Heart left ventricle (tissue), 16 donors: ENCODE results near the gene ELANE. TPM values are rescaled to one million over a fixed set of nuclear protein-coding genes. Genes with fewer than 3 reads are reported as not detected.

ENCODE experiments used
- ATAC-seq, 4 donors: fragments of 200-7000 bp; cut with Tn5 transposase; one replicate each; pipeline ENCODE4 v1.9.1; 2020 to 2022; ENCODE audit warnings: moderate library complexity in 4 of 4, mild to moderate bottlenecking in 3 of 4, moderate number of reproducible peaks in 1 of 4
- DNase-seq, 5 donors: peaks; one replicate each; pipeline ENCODE4 v3.0.0-alpha.2; 2020
- H3K27ac ChIP-seq, 12 donors: fragments of 200-600 bp; sonication (generic) in 4 of 12; one replicate each; pipeline versions ENCODE4 v1.5.0 to v1.8.0; 2016 to 2022; ENCODE audit warnings: mild to moderate bottlenecking in 2 of 12
- H3K27me3 ChIP-seq, 9 donors: fragments of 200-600 bp; sonication (generic) in 2 of 9; one replicate each; pipeline versions ENCODE4 v1.5.1 to v1.8.0; 2016 to 2022; ENCODE audit warnings: mild to moderate bottlenecking in 3 of 9
- H3K36me3 ChIP-seq, 9 donors: fragments of 200-600 bp; sonication (generic) in 2 of 9; one replicate each; pipeline versions ENCODE4 v1.5.0 to v1.8.0; 2018 to 2022; ENCODE audit warnings: mild to moderate bottlenecking in 2 of 9
- H3K4me1 ChIP-seq, 12 donors: fragments of 200-600 bp; sonication (generic) in 4 of 12; one replicate each; pipeline versions ENCODE4 v1.5.0 to v1.8.0; 2016 to 2022; ENCODE audit warnings: mild to moderate bottlenecking in 3 of 12
- H3K4me3 ChIP-seq, 12 donors: fragments of 200-600 bp; sonication (generic) in 4 of 12; one replicate each; pipeline versions ENCODE4 v1.5.0 to v1.8.0; 2017 to 2022; ENCODE audit warnings: mild to moderate bottlenecking in 9 of 12, moderate library complexity in 4 of 12
- H3K9me3 ChIP-seq, 12 donors: fragments of 200-600 bp; sonication (generic) in 4 of 12; one replicate each; pipeline versions ENCODE4 v1.5.0 to v1.8.0; 2016 to 2022; ENCODE audit warnings: mild to moderate bottlenecking in 1 of 12
- CTCF ChIP-seq, 12 donors: fragments of 200-600 bp; sonication (generic) in 4 of 12; IDR thresholded peaks; one replicate each; pipeline versions ENCODE4 v1.5.0 to v1.8.0; 2018 to 2022; ENCODE audit warnings: antibody characterized with exemption in 12 of 12, mild to moderate bottlenecking in 5 of 12
- POLR2A ChIP-seq, 2 donors: fragments of 450-650 bp; IDR thresholded peaks; one replicate each; pipeline ENCODE4 v1.6.1; 2017; ENCODE audit warnings: antibody characterized with exemption in 2 of 2, mild to moderate bottlenecking in 2 of 2, moderate library complexity in 2 of 2
- WGBS, 4 donors: extraction: QIAGEN DNeasy Blood & Tissue Kit in 2 of 4; methylation state at CpG; one replicate each; pipeline versions ENCODE4 v1.1.5 to v1.1.7; 2013 to 2018; 5-methylcytosine and 5-hydroxymethylcytosine counted together
- intact Hi-C, 10 donors: fragments of 100-400 bp; cut with DNase I; formaldehyde crosslinking; loops; one replicate each; pipeline versions ENCODE4 v1.11.1 to v1.14.2; 2022
- polyA plus RNA-seq, 2 donors: library from polyadenylated mRNA; stranded (reverse); fragments of 200-250 nt; gene quantifications; one replicate each; pipeline ENCODE4 v1.2.3, GENCODE V29; 2013
- total RNA-seq, 9 donors: library from RNA; depleted of rRNA in 2 of 9; stranded (reverse); fragments of >200 nt in 2 of 9; fragmentation: NEBNext Ultra II Directional in 3 of 9; extraction: Animal tissue kit (Norgen Biotek cat#: 25700) in 3 of 9; gene quantifications; one replicate each; pipeline versions ENCODE4 v1.1.0 to v1.2.4, GENCODE V29; 2016 to 2023
- donor health status: ischemic (EF 13 %, LVEDD 7.1; RV severe dilation, severe dysfunction).
- donor health status: healthy with polysubstance abuse.
- donor health status: DM: no; HTN: yes; CAD: no.
- donor health status: DM: no; HTN: no; CAD: no.
- donor health status: ischemic (EF 25% LVEDD 6.9; RV normal size, moderate dysfunction).
- donor health status: ischemic (EF 25% LVEDD 5.7; RV mildly dilated, moderate dysfunction).
- donor health status: healthy.
- donor health status: DM: yes; HTN: yes; CAD: no.
- donor health status: ischemic (EF 35%, LVEDD 5.7; RV mildly dilated, moderate dysfunction).
- donor health status: nonischemic (EF 11% LVEDD 7.7; RV severe dilation, severe dysfunction).
- donor health status: DM: yes; HTN: yes; CAD: no.
- donor health status: PGD.
- donor health status: ischemic (EF 29% LVEDD 5.4; RV normal size, mild dysfunction).
- donor health status: nonischemic (EF 23%, LVEDD 6.1; RV moderate dilation, normal function).

The ELANE gene
- total and polyA plus RNA-seq, 11 donors, result 0.42 to 1.8 (median 1.2) TPM; not detected in 5

GRCh38 chr19:879711-880438 lies 27.8 kb downstream of the ELANE start:
- no peak for TF ChIP-seq POLR2A (IDR thresholded peaks at IDR 0.05)
- no peak for TF ChIP-seq CTCF (IDR thresholded peaks at IDR 0.05)
- Histone ChIP-seq H3K36me3 (peaks cover 0 to 75% (median 66%) of the 10 kb centered on the region in 9 donors), H3K4me1 (no peaks in the 10 kb centered on the region), H3K4me3 (no peak overlapping the region), H3K27me3 (no peaks in the 10 kb centered on the region), H3K27ac (no peak overlapping the region), H3K9me3 (no peaks in the 10 kb centered on the region)
- WGBS, 4 donors, result 89 to 91% (median 90%) methylated on average over 11 to 37 of the region's 37 CpGs
- DNase-seq, result no peak
- no peak for ATAC-seq
- intact Hi-C loops, result loop anchor here in 1 of 10 donors (5.0 kb wide), 1 partner anchor 37 kb away; the partner anchor contains the start of gene KISS1R

GRCh38 chr19:881385-882071 lies 29.4 kb downstream of the ELANE start:
- H3K4me1 ChIP-seq, result no peaks in the 10 kb centered on the region
- intact Hi-C loops, result no loop called here
- no peak for ATAC-seq
- no peaks in the 10 kb centered on the region for H3K9me3 ChIP-seq
- whole genome bisulfite sequencing, 4 donors, result 98% methylated on average over 22 to 34 of the region's 34 CpGs
- no peak for DNase-seq
- TF ChIP-seq CTCF (IDR thresholded peaks at IDR 0.05) (no peak), POLR2A (IDR thresholded peaks at IDR 0.05) (no peak)
- no peaks in the 10 kb centered on the region for H3K27me3 ChIP-seq
- H3K36me3 ChIP-seq, result peaks cover 3 to 75% (median 66%) of the 10 kb centered on the region in 9 donors
- H3K4me3 ChIP-seq, result no peak overlapping the region
- H3K27ac ChIP-seq, result no peak overlapping the region

- Histone ChIP-seq H3K9me3 (no peaks in the 10 kb centered on the region), H3K27me3 (no peaks in the 10 kb centered on the region), H3K4me1 (no peaks in the 10 kb centered on the region), H3K4me3 (no peak overlapping the region), H3K36me3 (peaks cover 0 to 79% (median 71%) of the 10 kb centered on the region in 9 donors), H3K27ac (no peak overlapping the region)
- TF ChIP-seq POLR2A (IDR thresholded peaks at IDR 0.05), result no peak
- DNase-seq (no peak), ATAC-seq (no peak)
- WGBS, 4 donors, result 86 to 95% (median 94%) methylated on average over 28 to 30 of the region's 30 CpGs
- intact Hi-C loops, result no loop called here
Measured at GRCh38 chr19:882871-883497, 30.9 kb downstream of the ELANE start.

- no peaks in the 10 kb centered on the region for H3K4me1 ChIP-seq
- no peak for ATAC-seq
- intact Hi-C loops, result no loop called here
- 93 to 96% (median 94%) methylated on average over 19 to 22 of the region's 22 CpGs for WGBS, 4 donors
- H3K36me3 ChIP-seq, result peaks cover 0 to 86% (median 77%) of the 10 kb centered on the region in 9 donors
- no peak for DNase-seq
- H3K27me3 ChIP-seq, result no peaks in the 10 kb centered on the region
- no peaks in the 10 kb centered on the region for H3K9me3 ChIP-seq
- H3K4me3 ChIP-seq, result no peak overlapping the region
- no peak overlapping the region for H3K27ac ChIP-seq
- TF ChIP-seq CTCF (IDR thresholded peaks at IDR 0.05), result no peak
- TF ChIP-seq POLR2A (IDR thresholded peaks at IDR 0.05), result no peak
Measured at GRCh38 chr19:883661-884211, 31.6 kb downstream of the ELANE start.
